Measurements from ENCODE around the gene ZSCAN10.
"Not testable (repeated sequence)": the region's sequence is repeated elsewhere in the genome, so short reads cannot be mapped to it uniquely, and the experiment has no call there.

ZSCAN10 gene

GRCh38 chr16:3059041-3059722 lies 39.9 kb downstream of the ZSCAN10 start:
- peak; percentile 92 for DNase-seq

- DNase-seq, result peak; percentile 74
Measured at GRCh38 chr16:3058139-3059030, 40.7 kb downstream of the ZSCAN10 start.

GRCh38 chr16:3057181-3058138 lies 41.6 kb downstream of the ZSCAN10 start:
- DNase-seq, result no peak

- no peak for DNase-seq
Measured at GRCh38 chr16:3056336-3057180, 42.5 kb downstream of the ZSCAN10 start.

- not testable (repeated sequence) for DNase-seq
Measured at GRCh38 chr16:3055734-3056115, 43.4 kb downstream of the ZSCAN10 start.

- DNase-seq, result no peak
Measured at GRCh38 chr16:3054965-3055733, 43.9 kb downstream of the ZSCAN10 start.

GRCh38 chr16:3053330-3053710 lies 45.8 kb downstream of the ZSCAN10 start:
- not testable (repeated sequence) for DNase-seq

GRCh38 chr16:3052571-3053329 lies 46.3 kb downstream of the ZSCAN10 start:
- DNase-seq, result not testable (repeated sequence)

- no peak for DNase-seq
Measured at GRCh38 chr16:3051494-3051893, 47.6 kb downstream of the ZSCAN10 start.

GRCh38 chr16:3051009-3051408 lies 48.1 kb downstream of the ZSCAN10 start:
- no peak for DNase-seq

GRCh38 chr16:3050487-3050886 lies 48.6 kb downstream of the ZSCAN10 start:
- no peak for DNase-seq

- no peak for DNase-seq
Measured at GRCh38 chr16:3049921-3050481, 49.1 kb downstream of the ZSCAN10 start.

GRCh38 chr16:3047387-3047720 lies 51.7 kb downstream of the ZSCAN10 start:
- peak; percentile 24 for DNase-seq

GRCh38 chr16:3046641-3047386 lies 52.3 kb downstream of the ZSCAN10 start:
- DNase-seq, result no peak

- DNase-seq, result no peak
Measured at GRCh38 chr16:3045758-3046640, 53.1 kb downstream of the ZSCAN10 start, which contains the start of gene MMP25. Gene MMP25, plus strand, starts transcription at chr16:3046561. Its CDS starts 357 bp downstream, at chr16:3046918.

- no peak for DNase-seq
Measured at GRCh38 chr16:3044708-3045107, 54.4 kb downstream of the ZSCAN10 start.

- DNase-seq, result no peak
Measured at GRCh38 chr16:3042376-3042775, 56.7 kb downstream of the ZSCAN10 start.

- no peak for DNase-seq
Measured at GRCh38 chr16:3038896-3039295, 60.2 kb downstream of the ZSCAN10 start.

Data from NCI-H82 (cell line).